K562 (cell line): ENCODE data around the gene CMBL. TPM values are rescaled to one million over a fixed set of nuclear protein-coding genes. Genes with fewer than 3 reads are reported as not detected.

ENCODE experiments used
- CLOCK ChIP-seq: fragments of 250-450 bp; sonication (Bioruptor Pico); IDR thresholded peaks from 2 replicates; pipeline ENCODE4 v1.4.0; 2020; ENCODE audit warnings: mild to moderate bottlenecking, moderate library complexity, borderline replicate concordance
- HNRNPL ChIP-seq: fragments of 200-400 bp; formaldehyde crosslinking; IDR thresholded peaks from 2 replicates; pipeline ENCODE4 v1.6.1; 2017; ENCODE audit warnings: low read depth, mild to moderate bottlenecking, low read length
- KAT8 ChIP-seq: fragments of 450-650 bp; IDR thresholded peaks from 2 replicates; pipeline ENCODE4 v1.6.1; 2016; ENCODE audit warnings: low read depth, mild to moderate bottlenecking
- MLLT1 ChIP-seq, 2 experiments: fragments of 450-650 bp; IDR thresholded peaks; 2 replicates each; pipeline ENCODE4 v1.6.1; 2016
- NFXL1 ChIP-seq: fragments of 450-650 bp; formaldehyde crosslinking; IDR thresholded peaks from 2 replicates; pipeline ENCODE4 v1.4.0; 2021; ENCODE audit warnings: mild to moderate bottlenecking
- RB1 ChIP-seq: fragments of 450-650 bp; IDR thresholded peaks from 2 replicates; pipeline ENCODE4 v1.6.1; 2017; ENCODE audit warnings: low read depth, mild to moderate bottlenecking
- RBM22 ChIP-seq: fragments of 200-400 bp; formaldehyde crosslinking; IDR thresholded peaks from 2 replicates; pipeline ENCODE4 v1.6.1; 2018; ENCODE audit warnings: low read length, low read depth; ENCODE audit not compliant: poor library complexity, severe bottlenecking
- ZBTB49 ChIP-seq: sonication (generic); formaldehyde crosslinking; IDR thresholded peaks from 2 replicates; pipeline ENCODE4 v1.8.0; 2022; ENCODE audit warnings: missing genetic modification reagents, mild to moderate bottlenecking, borderline replicate concordance
- ZNF384 ChIP-seq: IDR thresholded peaks from 2 replicates; pipeline ENCODE4 v1.6.1; 2012; ENCODE audit warnings: low read depth, low read length, improper control_type of control experiment
- polyA plus RNA-seq, 8 experiments: library from polyadenylated mRNA; depleted of rRNA in 4 of 8; stranded (reverse) in 5 of 8; unstranded in 3 of 8; fragments of >200 nt; fragmentation: Nextera tagmentation in 2 of 8; fragmentation: Illumina TruSeq in 1 of 8; extraction: Ambion mirVana in 2 of 8; extraction: Trizol in 1 of 8; gene quantifications; 2 replicates each; pipeline versions ENCODE4 v1.2.1 to v1.2.3, GENCODE V29; 2011 to 2014; ENCODE audit warnings: inconsistent platforms in 1 of 8, missing spikeins in 1 of 8
- total RNA-seq, 7 experiments: library from RNA; depleted of rRNA in 6 of 7; stranded (reverse); fragments of >200 nt in 6 of 7; fragmentation: Illumina TruSeq in 2 of 7; extraction: Trizol in 2 of 7; gene quantifications; 2 replicates each; pipeline versions ENCODE4 v1.2.1 to v1.2.3, GENCODE V29; 2011 to 2021; ENCODE audit warnings: low replicate concordance in 1 of 7
- TF ChIP-seq, protein P1 (sequence below): sonication (generic); formaldehyde crosslinking; IDR thresholded peaks from 2 replicates; pipeline ENCODE4 v1.8.0; 2022; ENCODE audit warnings: missing genetic modification reagents, mild to moderate bottlenecking, moderate library complexity, borderline replicate concordance
- TF ChIP-seq, protein P2 (sequence below): fragments of 250-450 bp; sonication (Bioruptor Pico); IDR thresholded peaks from 2 replicates; pipeline ENCODE4 v1.8.0; 2022; ENCODE audit warnings: inconsistent platforms
- TF ChIP-seq, protein P3 (sequence below): IDR thresholded peaks from 3 replicates; pipeline ENCODE4 v1.6.1; 2011; ENCODE audit warnings: borderline replicate concordance, mild to moderate bottlenecking, moderate library complexity; ENCODE audit not compliant: insufficient read length; ENCODE audit errors: extremely low read depth

CMBL gene
- total and polyA plus RNA-seq, 9 of the 15 experiments (the other 6 are each of a cell fraction or from before 2014, with no cell fraction given): 22.6 to 192 (median 71.1) TPM

GRCh38 chr5:10249948-10250805 is 57.5 kb downstream of the CMBL start, which contains the start of gene CCT5 (continued):
- TF ChIP-seq, protein P1, sequence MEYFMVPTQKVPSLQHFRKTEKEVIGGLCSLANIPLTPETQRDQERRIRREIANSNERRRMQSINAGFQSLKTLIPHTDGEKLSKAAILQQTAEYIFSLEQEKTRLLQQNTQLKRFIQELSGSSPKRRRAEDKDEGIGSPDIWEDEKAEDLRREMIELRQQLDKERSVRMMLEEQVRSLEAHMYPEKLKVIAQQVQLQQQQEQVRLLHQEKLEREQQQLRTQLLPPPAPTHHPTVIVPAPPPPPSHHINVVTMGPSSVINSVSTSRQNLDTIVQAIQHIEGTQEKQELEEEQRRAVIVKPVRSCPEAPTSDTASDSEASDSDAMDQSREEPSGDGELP (CRISPR knock-in tag): peak; percentile 83
- TF ChIP-seq, protein P2, sequence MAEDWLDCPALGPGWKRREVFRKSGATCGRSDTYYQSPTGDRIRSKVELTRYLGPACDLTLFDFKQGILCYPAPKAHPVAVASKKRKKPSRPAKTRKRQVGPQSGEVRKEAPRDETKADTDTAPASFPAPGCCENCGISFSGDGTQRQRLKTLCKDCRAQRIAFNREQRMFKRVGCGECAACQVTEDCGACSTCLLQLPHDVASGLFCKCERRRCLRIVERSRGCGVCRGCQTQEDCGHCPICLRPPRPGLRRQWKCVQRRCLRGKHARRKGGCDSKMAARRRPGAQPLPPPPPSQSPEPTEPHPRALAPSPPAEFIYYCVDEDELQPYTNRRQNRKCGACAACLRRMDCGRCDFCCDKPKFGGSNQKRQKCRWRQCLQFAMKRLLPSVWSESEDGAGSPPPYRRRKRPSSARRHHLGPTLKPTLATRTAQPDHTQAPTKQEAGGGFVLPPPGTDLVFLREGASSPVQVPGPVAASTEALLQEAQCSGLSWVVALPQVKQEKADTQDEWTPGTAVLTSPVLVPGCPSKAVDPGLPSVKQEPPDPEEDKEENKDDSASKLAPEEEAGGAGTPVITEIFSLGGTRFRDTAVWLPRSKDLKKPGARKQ (CRISPR knock-in tag): no peak
- TF ChIP-seq RB1 (peak; percentile 62), MLLT1 (IDR thresholded peaks at IDR 0.05) (no peak), RBM22 (peak; percentile 93), CLOCK (no peak), HNRNPL (no peak), NFXL1 (no peak), KAT8 (no peak), ZBTB49 (CRISPR knock-in tag) (no peak), ZNF384 (peak; percentile 100)
- TF ChIP-seq, protein P3, sequence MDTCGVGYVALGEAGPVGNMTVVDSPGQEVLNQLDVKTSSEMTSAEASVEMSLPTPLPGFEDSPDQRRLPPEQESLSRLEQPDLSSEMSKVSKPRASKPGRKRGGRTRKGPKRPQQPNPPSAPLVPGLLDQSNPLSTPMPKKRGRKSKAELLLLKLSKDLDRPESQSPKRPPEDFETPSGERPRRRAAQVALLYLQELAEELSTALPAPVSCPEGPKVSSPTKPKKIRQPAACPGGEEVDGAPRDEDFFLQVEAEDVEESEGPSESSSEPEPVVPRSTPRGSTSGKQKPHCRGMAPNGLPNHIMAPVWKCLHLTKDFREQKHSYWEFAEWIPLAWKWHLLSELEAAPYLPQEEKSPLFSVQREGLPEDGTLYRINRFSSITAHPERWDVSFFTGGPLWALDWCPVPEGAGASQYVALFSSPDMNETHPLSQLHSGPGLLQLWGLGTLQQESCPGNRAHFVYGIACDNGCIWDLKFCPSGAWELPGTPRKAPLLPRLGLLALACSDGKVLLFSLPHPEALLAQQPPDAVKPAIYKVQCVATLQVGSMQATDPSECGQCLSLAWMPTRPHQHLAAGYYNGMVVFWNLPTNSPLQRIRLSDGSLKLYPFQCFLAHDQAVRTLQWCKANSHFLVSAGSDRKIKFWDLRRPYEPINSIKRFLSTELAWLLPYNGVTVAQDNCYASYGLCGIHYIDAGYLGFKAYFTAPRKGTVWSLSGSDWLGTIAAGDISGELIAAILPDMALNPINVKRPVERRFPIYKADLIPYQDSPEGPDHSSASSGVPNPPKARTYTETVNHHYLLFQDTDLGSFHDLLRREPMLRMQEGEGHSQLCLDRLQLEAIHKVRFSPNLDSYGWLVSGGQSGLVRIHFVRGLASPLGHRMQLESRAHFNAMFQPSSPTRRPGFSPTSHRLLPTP: no peak
